Vagina (tissue), 2 donors: ENCODE data around the gene CAST.

Experiments used
- POLR2A ChIP-seq, 2 donors: fragments of 450-650 bp; IDR thresholded peaks; one replicate each; pipeline ENCODE4 v1.6.1; 2017; ENCODE audit warnings: antibody characterized with exemption in 2 of 2, mild to moderate bottlenecking in 2 of 2, moderate library complexity in 2 of 2
- TF ChIP-seq, protein P1 (sequence below), 3 experiments: fragments of 450-650 bp in 2 of 3; fragments of 200-600 bp in 1 of 3; sonication (generic) in 1 of 3; IDR thresholded peaks; one replicate each; pipeline ENCODE4 v1.5.1; 2017 to 2019; ENCODE audit warnings: antibody characterized with exemption in 3 of 3, mild to moderate bottlenecking in 2 of 3, moderate library complexity in 2 of 3

DNA sequence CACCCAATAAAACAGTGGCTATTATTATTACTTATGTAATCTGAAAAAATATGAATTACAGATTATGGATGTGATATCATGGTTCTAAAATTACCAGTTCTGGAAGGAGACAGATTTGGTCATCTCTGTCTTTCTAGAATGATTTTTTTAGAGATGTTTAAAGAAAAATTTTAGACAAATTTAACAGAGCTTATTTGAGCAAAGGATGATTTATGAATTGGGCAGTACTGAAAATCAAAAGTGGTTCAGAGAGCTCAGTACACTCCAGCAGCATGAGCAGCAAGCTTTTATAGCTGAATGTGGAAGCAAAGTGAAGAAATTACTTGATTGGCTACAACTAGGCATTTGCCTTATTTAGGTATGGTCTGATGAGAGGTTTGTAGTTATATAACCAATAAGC lies 11.0 kb downstream of the CAST start:
- TF ChIP-seq POLR2A (IDR thresholded peaks at IDR 0.05): no peak
- TF ChIP-seq, protein P1, sequence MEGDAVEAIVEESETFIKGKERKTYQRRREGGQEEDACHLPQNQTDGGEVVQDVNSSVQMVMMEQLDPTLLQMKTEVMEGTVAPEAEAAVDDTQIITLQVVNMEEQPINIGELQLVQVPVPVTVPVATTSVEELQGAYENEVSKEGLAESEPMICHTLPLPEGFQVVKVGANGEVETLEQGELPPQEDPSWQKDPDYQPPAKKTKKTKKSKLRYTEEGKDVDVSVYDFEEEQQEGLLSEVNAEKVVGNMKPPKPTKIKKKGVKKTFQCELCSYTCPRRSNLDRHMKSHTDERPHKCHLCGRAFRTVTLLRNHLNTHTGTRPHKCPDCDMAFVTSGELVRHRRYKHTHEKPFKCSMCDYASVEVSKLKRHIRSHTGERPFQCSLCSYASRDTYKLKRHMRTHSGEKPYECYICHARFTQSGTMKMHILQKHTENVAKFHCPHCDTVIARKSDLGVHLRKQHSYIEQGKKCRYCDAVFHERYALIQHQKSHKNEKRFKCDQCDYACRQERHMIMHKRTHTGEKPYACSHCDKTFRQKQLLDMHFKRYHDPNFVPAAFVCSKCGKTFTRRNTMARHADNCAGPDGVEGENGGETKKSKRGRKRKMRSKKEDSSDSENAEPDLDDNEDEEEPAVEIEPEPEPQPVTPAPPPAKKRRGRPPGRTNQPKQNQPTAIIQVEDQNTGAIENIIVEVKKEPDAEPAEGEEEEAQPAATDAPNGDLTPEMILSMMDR (IDR thresholded peaks at IDR 0.05): no peak
